ENCODE results near the gene PLEKHA7. TPM values are rescaled to one million over a fixed set of nuclear protein-coding genes. Genes with fewer than 3 reads are reported as not detected.
A peak's percentile ranks its signal among the peaks of the same experiment; 100 is the strongest.

PLEKHA7 gene
- total and polyA plus RNA-seq, 4 donors, result 10.1 to 21.8 (median 13.4) TPM

GRCh38 chr11:16812274-16812673 is 201.9 kb downstream of the PLEKHA7 start:
- H3K4me1 ChIP-seq (ENCODE audit: control insufficient read depth, insufficient read depth, low read length), result peaks cover 55% of the 10 kb centered on the region
- H3K36me3 ChIP-seq (ENCODE audit: control insufficient read depth, insufficient read depth, low read length), result peaks cover 23% of the 10 kb centered on the region
- H3K27me3 ChIP-seq (ENCODE audit: control insufficient read depth, insufficient read depth, low read length), result no peaks in the 10 kb centered on the region
- peak in 1 of 6 donors; percentile 53 for DNase-seq (ENCODE audit: low read depth in 4 of 6, low spot score in 6 of 6)
- H3K4me3 ChIP-seq (ENCODE audit: low read depth, low read length), result no peak overlapping the region
- WGBS (ENCODE audit: insufficient coverage), result 29% methylated on average over 5 of the region's 5 CpGs
- H3K9me3 ChIP-seq (ENCODE audit: control insufficient read depth, insufficient read depth, low read length), result no peaks in the 10 kb centered on the region
- H3K27ac ChIP-seq (ENCODE audit: low read depth, low read length), result no peak overlapping the region

GRCh38 chr11:16811136-16812020 is 202.8 kb downstream of the PLEKHA7 start:
- Histone ChIP-seq H3K4me1 (ENCODE audit: control insufficient read depth, insufficient read depth, low read length) (peaks cover 56% of the 10 kb centered on the region), H3K9me3 (ENCODE audit: control insufficient read depth, insufficient read depth, low read length) (no peaks in the 10 kb centered on the region), H3K27ac (ENCODE audit: low read depth, low read length) (no peak overlapping the region), H3K27me3 (ENCODE audit: control insufficient read depth, insufficient read depth, low read length) (no peaks in the 10 kb centered on the region), H3K4me3 (ENCODE audit: low read depth, low read length) (no peak overlapping the region), H3K36me3 (ENCODE audit: control insufficient read depth, insufficient read depth, low read length) (peaks cover 16% of the 10 kb centered on the region)
- no peak for DNase-seq (ENCODE audit: low read depth in 4 of 6, low spot score in 6 of 6)
- WGBS (ENCODE audit: insufficient coverage), result 95% methylated on average over 3 of the region's 3 CpGs

- Histone ChIP-seq H3K36me3 (ENCODE audit: control insufficient read depth, insufficient read depth, low read length) (peaks cover 16% of the 10 kb centered on the region), H3K9me3 (ENCODE audit: control insufficient read depth, insufficient read depth, low read length) (no peaks in the 10 kb centered on the region), H3K4me3 (ENCODE audit: low read depth, low read length) (no peak overlapping the region), H3K27ac (ENCODE audit: low read depth, low read length) (peak overlapping the region; percentile 40), H3K27me3 (ENCODE audit: control insufficient read depth, insufficient read depth, low read length) (no peaks in the 10 kb centered on the region), H3K4me1 (ENCODE audit: control insufficient read depth, insufficient read depth, low read length) (peaks cover 47% of the 10 kb centered on the region)
- DNase-seq (ENCODE audit: low read depth in 4 of 6, low spot score in 6 of 6), result peak in 4 of 6 donors; percentile 61 to 96 (median 78)
- 54% methylated on average over 9 of the region's 11 CpGs for WGBS (ENCODE audit: insufficient coverage)
These were observed 204.1 kb downstream of the PLEKHA7 start for GRCh38 chr11:16809886-16810668.

DNA sequence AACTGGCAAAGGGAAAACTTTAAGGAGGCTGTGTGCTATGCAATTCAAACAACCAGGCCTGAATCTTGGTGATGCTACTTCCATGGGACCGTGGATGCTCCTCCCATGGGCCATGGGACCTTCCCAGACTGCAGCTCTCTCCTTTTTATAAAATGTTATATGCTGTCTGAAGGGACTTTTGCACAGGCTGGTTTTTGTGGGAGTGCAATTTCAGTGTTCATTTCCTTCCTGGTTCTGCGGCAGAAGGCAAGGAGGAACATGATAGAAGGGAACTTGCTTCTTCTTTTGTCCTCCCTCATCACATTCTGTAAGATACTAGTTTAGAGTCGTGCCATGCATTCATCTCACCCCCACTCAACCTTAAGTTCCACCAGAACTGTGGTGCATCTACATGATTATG is 206.9 kb downstream of the PLEKHA7 start:
- Histone ChIP-seq H3K4me3 (ENCODE audit: low read depth, low read length) (no peak overlapping the region), H3K4me1 (ENCODE audit: control insufficient read depth, insufficient read depth, low read length) (peaks cover 38% of the 10 kb centered on the region), H3K27ac (ENCODE audit: low read depth, low read length) (no peak overlapping the region), H3K36me3 (ENCODE audit: control insufficient read depth, insufficient read depth, low read length) (peaks cover 4% of the 10 kb centered on the region), H3K27me3 (ENCODE audit: control insufficient read depth, insufficient read depth, low read length) (no peaks in the 10 kb centered on the region), H3K9me3 (ENCODE audit: control insufficient read depth, insufficient read depth, low read length) (no peaks in the 10 kb centered on the region)
- DNase-seq (ENCODE audit: low read depth in 4 of 6, low spot score in 6 of 6), result no peak
- 75% methylated on average over 1 of the region's 3 CpGs for WGBS (ENCODE audit: insufficient coverage)

DNA sequence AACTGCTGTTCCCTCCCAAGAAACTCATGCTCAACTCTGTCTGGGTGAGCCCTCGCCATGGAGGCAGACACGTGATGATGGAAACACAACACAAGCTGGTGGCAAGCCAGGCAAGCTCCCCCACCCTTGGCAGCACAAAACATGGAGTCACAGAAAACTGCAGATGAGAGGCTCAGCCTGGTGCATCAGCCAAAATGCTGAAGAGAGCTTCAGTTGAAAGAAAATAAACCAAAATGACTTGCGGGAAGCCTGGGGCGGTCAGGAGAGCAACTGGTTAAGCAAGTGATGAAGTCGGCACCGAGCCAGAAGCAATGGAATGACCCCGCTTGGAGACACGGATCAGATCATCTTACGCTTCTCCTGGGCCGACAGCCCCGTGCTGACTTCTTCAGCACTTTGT is 207.4 kb downstream of the PLEKHA7 start:
- Histone ChIP-seq H3K27ac (ENCODE audit: low read depth, low read length) (peak overlapping the region; percentile 33), H3K4me3 (ENCODE audit: low read depth, low read length) (no peak overlapping the region), H3K9me3 (ENCODE audit: control insufficient read depth, insufficient read depth, low read length) (no peaks in the 10 kb centered on the region), H3K27me3 (ENCODE audit: control insufficient read depth, insufficient read depth, low read length) (no peaks in the 10 kb centered on the region), H3K36me3 (ENCODE audit: control insufficient read depth, insufficient read depth, low read length) (peaks cover 5% of the 10 kb centered on the region), H3K4me1 (ENCODE audit: control insufficient read depth, insufficient read depth, low read length) (peaks cover 35% of the 10 kb centered on the region)
- WGBS (ENCODE audit: insufficient coverage), result 61% methylated on average over 11 of the region's 11 CpGs
- DNase-seq (ENCODE audit: low read depth in 4 of 6, low spot score in 6 of 6), result peak in 1 of 6 donors; percentile 88

DNA sequence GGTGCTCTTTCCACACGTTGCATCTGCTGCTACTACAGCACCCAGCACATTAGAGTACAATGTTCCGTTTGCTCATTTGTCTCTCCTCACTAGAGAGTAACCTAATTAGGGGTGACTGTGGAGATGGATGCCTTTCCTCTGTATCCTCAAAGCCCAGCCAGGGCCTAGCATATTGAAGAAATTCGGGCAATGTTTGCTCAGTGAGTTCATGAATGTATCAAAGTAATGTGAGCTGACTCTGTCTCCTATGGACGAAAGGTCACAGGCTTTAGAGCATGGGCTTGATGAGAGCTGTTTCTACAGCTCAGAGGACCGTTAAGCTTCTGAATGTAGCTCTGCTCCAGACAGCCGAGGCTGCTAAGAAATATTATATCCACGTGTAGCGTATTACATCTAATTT is 208.3 kb downstream of the PLEKHA7 start:
- 67% methylated on average over 2 of the region's 8 CpGs for WGBS (ENCODE audit: insufficient coverage)
- no peak overlapping the region for H3K4me3 ChIP-seq (ENCODE audit: low read depth, low read length)
- H3K4me1 ChIP-seq (ENCODE audit: control insufficient read depth, insufficient read depth, low read length), result peaks cover 27% of the 10 kb centered on the region
- H3K27me3 ChIP-seq (ENCODE audit: control insufficient read depth, insufficient read depth, low read length), result no peaks in the 10 kb centered on the region
- peak overlapping the region; percentile 33 for H3K27ac ChIP-seq (ENCODE audit: low read depth, low read length)
- no peaks in the 10 kb centered on the region for H3K9me3 ChIP-seq (ENCODE audit: control insufficient read depth, insufficient read depth, low read length)
- H3K36me3 ChIP-seq (ENCODE audit: control insufficient read depth, insufficient read depth, low read length), result peaks cover 7% of the 10 kb centered on the region
- DNase-seq (ENCODE audit: low read depth in 4 of 6, low spot score in 6 of 6), result peak in 1 of 6 donors; percentile 31

DNA sequence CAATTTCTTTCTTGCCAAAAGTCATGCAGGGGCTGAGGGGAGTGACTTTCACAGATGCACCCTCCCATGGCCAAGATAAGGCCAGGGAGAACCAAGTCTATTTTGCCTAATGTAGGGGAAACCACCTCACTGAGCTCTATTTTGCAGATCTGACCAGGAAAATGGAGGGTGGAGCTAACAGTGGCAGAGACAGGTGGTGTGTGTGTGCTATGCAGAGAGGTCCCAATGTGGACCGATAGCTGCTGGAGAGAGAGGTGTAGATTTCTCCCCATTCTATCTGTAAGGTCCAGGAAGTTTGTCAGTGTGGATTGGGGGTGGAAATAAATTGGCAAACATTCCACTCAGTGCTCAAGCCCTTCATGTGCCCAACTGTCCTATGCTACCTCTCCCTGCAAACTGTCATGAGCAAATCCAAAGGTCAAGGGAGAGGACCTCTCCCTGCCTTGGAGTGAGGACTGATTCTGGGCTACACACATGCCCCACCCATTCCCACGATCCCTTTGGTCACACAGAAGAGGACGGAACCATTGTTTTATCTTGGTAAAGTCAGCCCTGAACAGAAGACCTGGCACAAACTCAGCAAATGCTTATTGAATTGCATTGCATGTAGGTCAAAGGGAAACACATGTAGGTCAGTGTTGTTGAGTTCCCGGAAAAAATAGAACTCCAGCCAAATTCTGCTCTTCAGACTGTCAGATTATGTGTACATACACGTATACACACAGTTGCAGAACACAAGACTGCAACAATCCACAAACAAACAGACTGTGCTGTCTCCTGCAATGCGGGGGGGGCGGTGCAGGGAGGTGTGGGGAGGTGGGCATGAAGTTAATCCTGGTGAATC is 209.9 kb downstream of the PLEKHA7 start:
- no peak overlapping the region for H3K27ac ChIP-seq (ENCODE audit: low read depth, low read length)

DNA sequence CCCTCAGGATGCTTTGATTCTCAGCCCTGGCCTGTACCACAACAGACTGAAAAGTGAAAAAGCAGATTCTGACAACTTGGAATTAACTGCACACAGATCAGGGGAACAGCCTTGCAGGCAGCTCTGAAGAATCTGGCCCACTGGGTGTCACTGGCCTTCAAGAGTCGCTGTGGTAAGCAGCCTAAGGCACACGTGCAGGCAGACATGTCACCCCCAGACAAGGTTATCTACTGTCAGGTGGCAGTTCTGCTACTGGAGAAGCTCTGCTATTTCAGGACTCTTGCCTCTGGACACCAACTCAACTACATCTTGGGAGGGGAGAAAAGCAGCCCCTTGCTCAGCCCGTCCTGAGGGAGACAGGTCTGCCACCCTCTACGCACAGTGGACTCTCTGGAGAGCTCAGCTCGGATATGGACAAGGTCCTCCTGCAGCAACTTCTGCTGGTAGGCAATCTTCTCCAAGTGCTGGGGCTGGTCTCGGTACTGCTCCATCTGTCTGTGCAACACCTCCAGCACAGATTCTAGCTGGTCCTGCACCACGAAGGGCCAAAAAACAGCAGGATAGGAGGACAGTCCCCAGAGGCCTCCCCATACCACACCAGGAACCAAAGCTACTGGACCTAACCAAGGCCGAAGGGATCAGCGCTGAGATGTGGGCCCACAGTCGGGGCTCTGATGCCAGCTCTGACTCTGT is 212.8 kb downstream of the PLEKHA7 start:
- Histone ChIP-seq H3K4me3 (ENCODE audit: low read depth, low read length) (no peak overlapping the region), H3K36me3 (ENCODE audit: control insufficient read depth, insufficient read depth, low read length) (peaks cover 9% of the 10 kb centered on the region), H3K27ac (ENCODE audit: low read depth, low read length) (no peak overlapping the region), H3K27me3 (ENCODE audit: control insufficient read depth, insufficient read depth, low read length) (no peaks in the 10 kb centered on the region), H3K9me3 (ENCODE audit: control insufficient read depth, insufficient read depth, low read length) (no peaks in the 10 kb centered on the region), H3K4me1 (ENCODE audit: control insufficient read depth, insufficient read depth, low read length) (peaks cover 5% of the 10 kb centered on the region)
- WGBS (ENCODE audit: insufficient coverage), result 92% methylated on average over 7 of the region's 10 CpGs
- no peak for DNase-seq (ENCODE audit: low read depth in 4 of 6, low spot score in 6 of 6)

More for the DNA sequence above, 209.9 kb downstream of the PLEKHA7 start:
- WGBS (ENCODE audit: insufficient coverage), result no CpG with 5 or more reads among the region's 7 CpGs
- DNase-seq (ENCODE audit: low read depth in 4 of 6, low spot score in 6 of 6), result peak in 1 of 6 donors; percentile 39
- no peaks in the 10 kb centered on the region for H3K9me3 ChIP-seq (ENCODE audit: control insufficient read depth, insufficient read depth, low read length)
- H3K36me3 ChIP-seq (ENCODE audit: control insufficient read depth, insufficient read depth, low read length), result peaks cover 9% of the 10 kb centered on the region
- no peaks in the 10 kb centered on the region for H3K27me3 ChIP-seq (ENCODE audit: control insufficient read depth, insufficient read depth, low read length)
- peaks cover 14% of the 10 kb centered on the region for H3K4me1 ChIP-seq (ENCODE audit: control insufficient read depth, insufficient read depth, low read length)
- no peak overlapping the region for H3K4me3 ChIP-seq (ENCODE audit: low read depth, low read length)

- Histone ChIP-seq H3K9me3 (ENCODE audit: control insufficient read depth, insufficient read depth, low read length) (no peaks in the 10 kb centered on the region), H3K4me3 (ENCODE audit: low read depth, low read length) (no peak overlapping the region), H3K27me3 (ENCODE audit: control insufficient read depth, insufficient read depth, low read length) (no peaks in the 10 kb centered on the region), H3K36me3 (ENCODE audit: control insufficient read depth, insufficient read depth, low read length) (peaks cover 9% of the 10 kb centered on the region), H3K27ac (ENCODE audit: low read depth, low read length) (no peak overlapping the region), H3K4me1 (ENCODE audit: control insufficient read depth, insufficient read depth, low read length) (peaks cover 3% of the 10 kb centered on the region)
- DNase-seq (ENCODE audit: low read depth in 4 of 6, low spot score in 6 of 6), result no peak
These were observed 213.8 kb downstream of the PLEKHA7 start for GRCh38 chr11:16800382-16800781.
